Loucy (cell line): Measurements from ENCODE around the gene ZNF611.
"Not testable (repeated sequence)": the region's sequence is repeated elsewhere in the genome, so short reads cannot be mapped to it uniquely, and the experiment has no call there.

Experiments
- H2AFZ ChIP-seq: fragments of 200-600 bp; sonication (generic); 2 replicates; pipeline ENCODE4 v1.6.0; 2016; ENCODE audit warnings: antibody characterized with exemption, mild to moderate bottlenecking, low read length, moderate library complexity
- H3F3A ChIP-seq: fragments of 200-600 bp; 2 replicates; pipeline ENCODE4 v1.6.0; 2016; ENCODE audit warnings: antibody characterized with exemption, low read depth, mild to moderate bottlenecking
- H3K27me3 ChIP-seq: fragments of 200-600 bp; sonication (generic); 2 replicates; pipeline ENCODE4 v1.6.1; 2014; ENCODE audit warnings: low read length, mild to moderate bottlenecking; ENCODE audit not compliant: insufficient read depth, poor library complexity, severe bottlenecking
- H3K36me3 ChIP-seq: fragments of 200-600 bp; sonication (generic); 2 replicates; pipeline ENCODE4 v1.6.1; 2016; ENCODE audit warnings: low read length; ENCODE audit not compliant: insufficient read depth
- H3K4me1 ChIP-seq: fragments of 200-600 bp; sonication (generic); 2 replicates; pipeline ENCODE4 v1.5.1; 2014; ENCODE audit warnings: low read length, mild to moderate bottlenecking; ENCODE audit not compliant: insufficient read depth, poor library complexity, severe bottlenecking
- H3K4me2 ChIP-seq: fragments of 200-600 bp; sonication (generic); 2 replicates; pipeline ENCODE4 v1.6.0; 2014; ENCODE audit warnings: antibody characterized with exemption, low read length, low read depth, mild to moderate bottlenecking; ENCODE audit not compliant: poor library complexity, severe bottlenecking
- H3K4me3 ChIP-seq: fragments of 200-600 bp; sonication (generic); 2 replicates; pipeline ENCODE4 v1.5.1; 2014; ENCODE audit warnings: low read length, mild to moderate bottlenecking, mixed read lengths; ENCODE audit not compliant: poor library complexity, severe bottlenecking
- H3K79me2 ChIP-seq: fragments of 200-600 bp; sonication (generic); 2 replicates; pipeline ENCODE4 v1.6.1; 2014; ENCODE audit warnings: low read length; ENCODE audit not compliant: insufficient read depth
- H3K9ac ChIP-seq: fragments of 200-600 bp; sonication (generic); 2 replicates; pipeline ENCODE4 v1.6.0; 2014; ENCODE audit warnings: mild to moderate bottlenecking, low read depth, low read length, moderate library complexity; ENCODE audit not compliant: poor library complexity, severe bottlenecking
- H3K9me2 ChIP-seq: fragments of 200-600 bp; sonication (generic); replicated peaks from 2 replicates; pipeline ENCODE4 v1.6.1; 2016; ENCODE audit warnings: low read depth, low read length, mixed read lengths
- H3K9me3 ChIP-seq: fragments of 200-600 bp; sonication (generic); 2 replicates; pipeline ENCODE4 v1.6.1; 2014; ENCODE audit warnings: mild to moderate bottlenecking, antibody characterized with exemption, low read length, low read depth; ENCODE audit not compliant: insufficient read depth
- H4K20me1 ChIP-seq: fragments of 200-600 bp; sonication (generic); 2 replicates; pipeline ENCODE4 v1.6.0; 2014; ENCODE audit warnings: antibody characterized with exemption, low read length, mild to moderate bottlenecking; ENCODE audit not compliant: insufficient read depth, poor library complexity, severe bottlenecking
- CTCF ChIP-seq: fragments of 200-600 bp; sonication (generic); conservative IDR thresholded peaks from 2 replicates; pipeline ENCODE4 v1.5.1; 2014; ENCODE audit warnings: mild to moderate bottlenecking, antibody characterized with exemption, low read length
- EZH2phosphoT487 ChIP-seq: fragments of 200-600 bp; IDR thresholded peaks from 2 replicates; pipeline ENCODE4 v1.6.1; 2018; ENCODE audit warnings: antibody characterized with exemption, mild to moderate bottlenecking, moderate library complexity, borderline replicate concordance

The ZNF611 gene

GRCh38 chr19:52690369-52691214 lies 44.3 kb downstream of the ZNF611 start:
- H3K9me2 ChIP-seq = no peaks in the 10 kb centered on the region
- H3K79me2 ChIP-seq = peaks cover 41% of the 10 kb centered on the region
- no peaks in the 10 kb centered on the region for H3K9me3 ChIP-seq
- no peaks in the 10 kb centered on the region for H3F3A ChIP-seq
- peaks cover 31% of the 10 kb centered on the region for H3K4me1 ChIP-seq
- H3K4me2 ChIP-seq = peak overlapping the region; percentile 98
- no peaks in the 10 kb centered on the region for H3K36me3 ChIP-seq
- H3K27me3 ChIP-seq = no peaks in the 10 kb centered on the region
- H3K4me3 ChIP-seq = peak overlapping the region; percentile 97
- H4K20me1 ChIP-seq = peaks cover 22% of the 10 kb centered on the region
- peak overlapping the region; percentile 95 for H3K9ac ChIP-seq
- peak overlapping the region; percentile 99 for H2AFZ ChIP-seq
- TF ChIP-seq EZH2phosphoT487 = no peak
- TF ChIP-seq CTCF = no peak

- Histone ChIP-seq H3K4me2 (peak overlapping the region; percentile 98), H2AFZ (peak overlapping the region; percentile 99), H3K4me1 (peaks cover 34% of the 10 kb centered on the region), H3K79me2 (peaks cover 48% of the 10 kb centered on the region), H4K20me1 (peaks cover 22% of the 10 kb centered on the region), H3K9me2 (no peaks in the 10 kb centered on the region), H3K9ac (peak overlapping the region; percentile 95), H3K36me3 (no peaks in the 10 kb centered on the region), H3K4me3 (peak overlapping the region; percentile 97), H3K9me3 (no peaks in the 10 kb centered on the region), H3F3A (no peaks in the 10 kb centered on the region), H3K27me3 (no peaks in the 10 kb centered on the region)
- TF ChIP-seq EZH2phosphoT487 (no peak), CTCF (no peak)
These were observed 44.9 kb downstream of the ZNF611 start for GRCh38 chr19:52689843-52690368.

- Histone ChIP-seq H4K20me1 (peaks cover 22% of the 10 kb centered on the region), H2AFZ (peak overlapping the region; percentile 99), H3K9ac (peak overlapping the region; percentile 95), H3K79me2 (peaks cover 54% of the 10 kb centered on the region), H3K4me1 (peaks cover 34% of the 10 kb centered on the region), H3K4me2 (peak overlapping the region; percentile 98), H3K4me3 (peak overlapping the region; percentile 97)
- not testable (repeated sequence) for H3F3A ChIP-seq, H3K27me3 ChIP-seq, H3K9me3 ChIP-seq, H3K9me2 ChIP-seq, H3K36me3 ChIP-seq
These were observed 45.7 kb downstream of the ZNF611 start for GRCh38 chr19:52688925-52689796.
